GM10248 (cell line): ENCODE measurements around the gene WDR45B.
A peak's percentile ranks its signal among the peaks of the same experiment; 100 is the strongest.

Source experiments
- CTCF ChIA-PET: fragments of 300-600 bp; sonication (Branson Sonifier 250); formaldehyde crosslinking; extraction: SDS; loops from one replicate; lab custom pipeline; 2021; ENCODE audit warnings: antibody characterized with exemption; lab: Yijun Ruan, JAX
- POLR2A ChIA-PET: fragments of 350-650 bp; sonication (Branson Sonifier 250); formaldehyde crosslinking; extraction: SDS; loops from one replicate; lab custom pipeline; 2020; ENCODE audit warnings: antibody characterized with exemption; lab: Yijun Ruan, JAX
- DNase-seq: peaks from one replicate; pipeline ENCODE4 v3.0.0; 2012; ENCODE audit errors: extremely low spot score
- TF ChIP-seq, protein P1 (sequence below): IDR thresholded peaks from 2 replicates; pipeline ENCODE4 v1.5.1; 2012; ENCODE audit warnings: mild to moderate bottlenecking, low read depth; ENCODE audit errors: extremely low read depth, missing control alignments, control extremely low read depth

Gene WDR45B

GRCh38 chr17:82668631-82669099, 20.4 kb upstream of the WDR45B start:
- DNase-seq, result peak; percentile 83
- ChIA-PET CTCF (interaction anchor here (0.6 to 3.1 kb wide), 17 partner anchors 9 to 407 kb away, joined by 3 to 17 read pairs (median 6); no protein-coding TSS in a partner anchor), POLR2A (no interaction called here)
- TF ChIP-seq, protein P1, sequence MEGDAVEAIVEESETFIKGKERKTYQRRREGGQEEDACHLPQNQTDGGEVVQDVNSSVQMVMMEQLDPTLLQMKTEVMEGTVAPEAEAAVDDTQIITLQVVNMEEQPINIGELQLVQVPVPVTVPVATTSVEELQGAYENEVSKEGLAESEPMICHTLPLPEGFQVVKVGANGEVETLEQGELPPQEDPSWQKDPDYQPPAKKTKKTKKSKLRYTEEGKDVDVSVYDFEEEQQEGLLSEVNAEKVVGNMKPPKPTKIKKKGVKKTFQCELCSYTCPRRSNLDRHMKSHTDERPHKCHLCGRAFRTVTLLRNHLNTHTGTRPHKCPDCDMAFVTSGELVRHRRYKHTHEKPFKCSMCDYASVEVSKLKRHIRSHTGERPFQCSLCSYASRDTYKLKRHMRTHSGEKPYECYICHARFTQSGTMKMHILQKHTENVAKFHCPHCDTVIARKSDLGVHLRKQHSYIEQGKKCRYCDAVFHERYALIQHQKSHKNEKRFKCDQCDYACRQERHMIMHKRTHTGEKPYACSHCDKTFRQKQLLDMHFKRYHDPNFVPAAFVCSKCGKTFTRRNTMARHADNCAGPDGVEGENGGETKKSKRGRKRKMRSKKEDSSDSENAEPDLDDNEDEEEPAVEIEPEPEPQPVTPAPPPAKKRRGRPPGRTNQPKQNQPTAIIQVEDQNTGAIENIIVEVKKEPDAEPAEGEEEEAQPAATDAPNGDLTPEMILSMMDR, result peak; percentile 66

DNA sequence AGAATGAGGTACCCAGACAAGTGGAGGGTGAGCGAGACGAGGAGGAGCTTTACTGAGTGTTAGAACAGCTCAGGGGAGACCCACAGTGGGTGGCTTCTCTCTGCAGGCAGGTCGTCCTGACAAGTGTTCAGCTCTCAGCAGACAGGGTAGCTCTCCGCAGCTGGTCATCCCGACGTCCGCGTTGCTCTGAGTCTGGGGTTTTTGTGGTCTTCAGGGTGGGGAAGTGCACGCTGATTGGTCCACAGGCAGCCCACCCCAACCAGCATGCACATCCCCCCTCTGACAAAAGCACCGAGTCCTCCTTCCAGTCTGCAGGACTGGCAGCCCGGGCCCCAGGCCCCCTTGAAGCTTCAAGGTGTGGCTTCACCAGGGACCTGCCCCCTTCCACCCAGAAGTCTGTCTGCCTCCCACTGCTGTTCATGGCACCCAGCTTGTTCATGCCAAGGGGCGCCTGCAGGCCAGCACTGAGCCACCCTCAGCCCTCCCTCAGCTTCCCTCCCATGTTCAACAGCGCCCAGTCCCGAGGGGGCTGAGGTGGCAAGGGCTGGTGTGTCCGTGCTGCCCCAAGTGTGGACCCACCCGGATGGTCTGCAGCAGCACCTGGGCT, 19.9 kb upstream of the WDR45B start:
- TF ChIP-seq, protein P1, result no peak
- ChIA-PET CTCF (interaction anchor here (0.6 to 3.1 kb wide), 17 partner anchors 9 to 113 kb away, joined by 3 to 17 read pairs (median 6); no protein-coding TSS in a partner anchor), POLR2A (no interaction called here)
- DNase-seq, result no peak

GRCh38 chr17:82667668-82668000, 19.4 kb upstream of the WDR45B start:
- POLR2A ChIA-PET, result no interaction called here
- CTCF ChIA-PET, result interaction anchor here (0.6 to 3.1 kb wide), 15 partner anchors 8 to 114 kb away, joined by 3 to 17 read pairs (median 6); no protein-coding TSS in a partner anchor
- DNase-seq, result no peak
- TF ChIP-seq, protein P1, result no peak

DNA sequence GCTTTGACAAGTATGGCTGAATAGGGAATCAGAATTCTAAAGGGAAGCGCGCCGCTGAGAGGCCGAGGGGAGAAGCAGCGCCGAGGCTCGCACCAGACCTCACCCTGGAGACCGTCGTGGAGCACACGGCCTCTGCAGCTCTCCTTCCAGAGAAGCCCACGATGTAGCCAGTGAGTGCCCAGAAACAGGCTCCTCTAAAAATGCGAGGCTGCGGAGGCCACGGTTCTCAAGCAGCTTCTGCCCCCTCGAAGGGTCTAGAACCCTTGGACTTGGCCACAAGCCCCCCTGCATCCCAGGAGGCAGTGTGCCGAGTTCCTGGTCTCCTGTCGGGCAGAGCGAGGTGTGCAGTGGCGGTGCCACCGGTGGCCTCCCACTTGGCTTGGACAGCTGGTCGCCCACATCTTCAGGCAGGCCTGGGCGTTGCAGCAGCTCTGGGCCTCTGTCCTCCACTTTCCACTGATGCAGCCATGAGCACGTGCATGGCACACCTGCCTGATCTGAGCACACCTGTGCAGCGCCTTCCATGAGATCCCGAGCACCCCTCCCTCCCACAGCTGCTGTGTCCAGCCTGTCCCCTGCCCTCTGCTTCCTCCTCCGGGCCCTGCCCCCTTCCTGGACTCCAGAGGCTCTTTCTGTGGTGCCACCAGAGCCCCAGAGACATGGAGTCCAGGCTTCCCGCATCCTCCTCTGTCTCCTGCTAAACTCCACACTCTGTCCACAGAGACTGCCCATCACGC, 18.9 kb upstream of the WDR45B start:
- ChIA-PET POLR2A (no interaction called here), CTCF (interaction anchor here (1.1 to 3.1 kb wide), 4 partner anchors 41 to 112 kb away, joined by 3 to 15 read pairs (median 8); no protein-coding TSS in a partner anchor)
- TF ChIP-seq, protein P1, result no peak
- DNase-seq, result no peak

- ChIA-PET POLR2A (no interaction called here), CTCF (no interaction called here)
- no peak for DNase-seq
- TF ChIP-seq, protein P1, result no peak
Observed at GRCh38 chr17:82665891-82666290, 17.6 kb upstream of the WDR45B start.

GRCh38 chr17:82665217-82665616, 17.0 kb upstream of the WDR45B start:
- TF ChIP-seq, protein P1, result no peak
- DNase-seq, result no peak
- CTCF ChIA-PET, result interaction anchor here (1.4 kb wide), 1 partner anchor 110 kb away, joined by 3 read pairs; no protein-coding TSS in a partner anchor
- POLR2A ChIA-PET, result no interaction called here
